ENCODE results near the gene EPSTI1.

The EPSTI1 gene

GRCh38 chr13:42990291-42991232 lies 1.5 kb downstream of the EPSTI1 start:
- no peaks in the 10 kb centered on the region for H3K36me3 ChIP-seq (ENCODE audit: insufficient read depth, low read length)
- peak overlapping the region; percentile 86 for H3K4me2 ChIP-seq (ENCODE audit: low read length)
- H3K27ac ChIP-seq (ENCODE audit: low read depth, low read length, poor library complexity, severe bottlenecking): peak overlapping the region; percentile 56
- no peaks in the 10 kb centered on the region for H3K9me2 ChIP-seq (ENCODE audit: low read depth, low read length)
- no peak overlapping the region for H2AFZ ChIP-seq (ENCODE audit: low read length)
- TF ChIP-seq EZH2 (IDR thresholded peaks at IDR 0.05; ENCODE audit: borderline replicate concordance, low read length): no peak
- no peak for TF ChIP-seq CTCF (IDR thresholded peaks at IDR 0.05; ENCODE audit: low read length)
- H3F3A ChIP-seq (ENCODE audit: insufficient read depth, low read length): no peaks in the 10 kb centered on the region
- no peaks in the 10 kb centered on the region for H3K27me3 ChIP-seq (ENCODE audit: insufficient read depth, low read length)
- H4K20me1 ChIP-seq (ENCODE audit: insufficient read depth, low read length): no peaks in the 10 kb centered on the region
- H3K4me3 ChIP-seq (ENCODE audit: low read depth, low read length, poor library complexity, severe bottlenecking): peak overlapping the region; percentile 70
- H3K9me3 ChIP-seq (ENCODE audit: low read length): no peaks in the 10 kb centered on the region
- H3K9ac ChIP-seq (ENCODE audit: low read length): no peak overlapping the region
- H3K4me1 ChIP-seq (ENCODE audit: insufficient read depth, low read length, severe bottlenecking): peaks cover 31% of the 10 kb centered on the region
- no peaks in the 10 kb centered on the region for H3K79me2 ChIP-seq (ENCODE audit: insufficient read depth, low read length)

GRCh38 chr13:42986176-42986574 lies 5.9 kb downstream of the EPSTI1 start:
- H3K4me1 ChIP-seq (ENCODE audit: insufficient read depth, low read length, severe bottlenecking): peaks cover 12% of the 10 kb centered on the region
- no peak overlapping the region for H3K4me2 ChIP-seq (ENCODE audit: low read length)

More at GRCh38 chr13:42986176-42986574, 5.9 kb downstream of the EPSTI1 start:
- no peaks in the 10 kb centered on the region for H3K27me3 ChIP-seq (ENCODE audit: insufficient read depth, low read length)
- no peaks in the 10 kb centered on the region for H3K36me3 ChIP-seq (ENCODE audit: insufficient read depth, low read length)
- no peaks in the 10 kb centered on the region for H3K9me2 ChIP-seq (ENCODE audit: low read depth, low read length)
- H4K20me1 ChIP-seq (ENCODE audit: insufficient read depth, low read length): no peaks in the 10 kb centered on the region
- H3K9ac ChIP-seq (ENCODE audit: low read length): no peak overlapping the region
- H3F3A ChIP-seq (ENCODE audit: insufficient read depth, low read length): no peaks in the 10 kb centered on the region
- no peak overlapping the region for H3K4me3 ChIP-seq (ENCODE audit: low read depth, low read length, poor library complexity, severe bottlenecking)
- no peaks in the 10 kb centered on the region for H3K79me2 ChIP-seq (ENCODE audit: insufficient read depth, low read length)
- no peak overlapping the region for H3K27ac ChIP-seq (ENCODE audit: low read depth, low read length, poor library complexity, severe bottlenecking)
- no peak overlapping the region for H2AFZ ChIP-seq (ENCODE audit: low read length)
- peaks cover 2% of the 10 kb centered on the region; the same call in 1 of the 2 replicates for H3K9me3 ChIP-seq (ENCODE audit: low read length)
- no peak for TF ChIP-seq EZH2 (IDR thresholded peaks at IDR 0.05; ENCODE audit: borderline replicate concordance, low read length)
- TF ChIP-seq CTCF (IDR thresholded peaks at IDR 0.05; ENCODE audit: low read length): no peak
